K562 (cell line): ENCODE data around the gene RAB13. TPM values are rescaled to one million over a fixed set of nuclear protein-coding genes. Genes with fewer than 3 reads are reported as not detected.
A peak's percentile ranks its signal among the peaks of the same experiment; 100 is the strongest.

ENCODE experiments used
- BHLHE40 ChIP-seq: IDR thresholded peaks from 2 replicates; pipeline ENCODE4 v1.6.1; 2011; ENCODE audit warnings: low read length, improper control_type of control experiment
- KLF16 ChIP-seq: IDR thresholded peaks from 2 replicates; pipeline ENCODE4 v1.6.1; 2016; ENCODE audit warnings: antibody characterized with exemption
- NR4A1 ChIP-seq, 2 experiments: fragments of 250-450 bp in 1 of 2; fragments of 450-650 bp in 1 of 2; sonication (Bioruptor Pico) in 1 of 2; IDR thresholded peaks; 2 replicates each; pipeline versions ENCODE4 v1.4.0 to v1.6.1; 2016 to 2020; ENCODE audit warnings: mild to moderate bottlenecking in 2 of 2, missing compliant biosample characterization in 1 of 2, missing genetic modification characterization in 1 of 2, moderate library complexity in 1 of 2
- PML ChIP-seq: IDR thresholded peaks from 2 replicates; pipeline ENCODE4 v1.6.1; 2012; ENCODE audit warnings: low read length, inconsistent platforms
- PTTG1 ChIP-seq: fragments of 450-650 bp; IDR thresholded peaks from 2 replicates; pipeline ENCODE4 v1.6.1; 2016; ENCODE audit warnings: low read depth, mild to moderate bottlenecking, missing genetic modification characterization, missing compliant biosample characterization
- RBBP5 ChIP-seq: fragments of 200-600 bp; sonication (generic); IDR thresholded peaks from 2 replicates; pipeline ENCODE4 v1.6.1; 2012; ENCODE audit warnings: borderline replicate concordance, mild to moderate bottlenecking, low read length, control low read depth, inconsistent platforms; ENCODE audit not compliant: insufficient read depth, poor library complexity, severe bottlenecking
- TARDBP ChIP-seq: fragments of 450-650 bp; IDR thresholded peaks from 2 replicates; pipeline ENCODE4 v1.6.1; 2016
- TCFL5 ChIP-seq: fragments of 250-450 bp; sonication (Bioruptor Pico); conservative IDR thresholded peaks from 2 replicates; pipeline ENCODE4 v1.6.1; 2021; ENCODE audit warnings: mild to moderate bottlenecking, moderate library complexity, matching md5 sums
- ZNF121 ChIP-seq: sonication (generic); formaldehyde crosslinking; conservative IDR thresholded peaks from 2 replicates; pipeline ENCODE4 v1.8.0; 2022; ENCODE audit warnings: missing genetic modification reagents
- ZNF644 ChIP-seq: fragments of 200-800 bp; sonication (Bioruptor generic); IDR thresholded peaks from 2 replicates; pipeline ENCODE4 v1.6.1; 2016; ENCODE audit warnings: low read depth, missing genetic modification characterization, missing compliant biosample characterization
- polyA plus RNA-seq, 8 experiments: library from polyadenylated mRNA; depleted of rRNA in 4 of 8; stranded (reverse) in 5 of 8; unstranded in 3 of 8; fragments of >200 nt; fragmentation: Nextera tagmentation in 2 of 8; fragmentation: Illumina TruSeq in 1 of 8; extraction: Ambion mirVana in 2 of 8; extraction: Trizol in 1 of 8; gene quantifications; 2 replicates each; pipeline versions ENCODE4 v1.2.1 to v1.2.3, GENCODE V29; 2011 to 2014; ENCODE audit warnings: inconsistent platforms in 1 of 8, missing spikeins in 1 of 8
- total RNA-seq, 7 experiments: library from RNA; depleted of rRNA in 6 of 7; stranded (reverse); fragments of >200 nt in 6 of 7; fragmentation: Illumina TruSeq in 2 of 7; extraction: Trizol in 2 of 7; gene quantifications; 2 replicates each; pipeline versions ENCODE4 v1.2.1 to v1.2.3, GENCODE V29; 2011 to 2021; ENCODE audit warnings: low replicate concordance in 1 of 7
- TF ChIP-seq, protein P1 (sequence below): sonication (generic); formaldehyde crosslinking; IDR thresholded peaks from 2 replicates; pipeline ENCODE4 v1.8.1; 2023; ENCODE audit warnings: mild to moderate bottlenecking, missing genetic modification reagents
- TF ChIP-seq, protein P2 (sequence below): fragments of 200-800 bp; sonication (Bioruptor generic); IDR thresholded peaks from 2 replicates; pipeline ENCODE4 v1.6.1; 2016; ENCODE audit warnings: missing genetic modification characterization, missing compliant biosample characterization
- TF ChIP-seq, protein P3 (sequence below): conservative IDR thresholded peaks from 2 replicates; pipeline ENCODE4 v1.6.1; 2011; ENCODE audit warnings: low read depth, mild to moderate bottlenecking, low read length; ENCODE audit not compliant: control insufficient read depth
- TF ChIP-seq, protein P4 (sequence below): fragments of 450-650 bp; formaldehyde crosslinking; conservative IDR thresholded peaks from 2 replicates; pipeline ENCODE4 v1.4.0; 2022; ENCODE audit warnings: mild to moderate bottlenecking, missing genetic modification characterization
- TF ChIP-seq, protein P5 (sequence below): IDR thresholded peaks from 2 replicates; pipeline ENCODE4 v1.6.1; 2016; ENCODE audit warnings: missing genetic modification characterization, missing compliant biosample characterization

RAB13 gene
- total and polyA plus RNA-seq, 9 of the 15 experiments (the other 6 are each of a cell fraction or from before 2014, with no cell fraction given) = 22.3 to 100 (median 39.8) TPM

DNA sequence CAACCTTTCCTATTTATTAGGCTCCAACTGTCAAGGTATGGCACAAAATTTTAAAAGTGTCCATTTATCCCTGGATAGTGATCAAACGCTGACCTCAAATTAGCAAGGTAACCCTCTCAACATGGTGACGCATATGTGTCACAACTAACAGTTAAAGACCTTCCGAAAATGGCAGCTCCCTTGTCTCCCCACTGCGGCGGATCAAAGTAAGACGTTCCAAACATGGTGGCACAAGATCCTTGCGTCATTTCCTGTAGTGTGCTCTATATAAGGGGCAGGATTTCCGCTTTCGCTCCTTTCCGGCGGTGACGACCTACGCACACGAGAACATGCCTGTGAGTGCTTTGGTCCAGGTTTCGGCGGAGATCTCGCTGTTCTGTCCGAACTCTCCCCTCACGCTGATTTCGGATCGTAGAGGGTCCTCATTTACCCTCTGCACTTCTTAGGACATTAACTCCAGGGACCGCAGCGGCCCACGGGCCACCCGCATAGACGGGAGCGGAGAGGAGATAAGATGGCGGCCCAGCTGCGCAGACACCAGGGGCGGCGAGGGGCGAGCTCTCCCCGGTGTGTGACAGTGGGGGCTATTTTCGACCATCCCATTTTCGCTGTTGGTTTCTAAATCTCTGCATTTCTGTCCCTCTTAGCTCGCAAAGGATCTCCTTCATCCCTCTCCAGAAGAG, 4.5 kb upstream of the RAB13 start, which contains the start of gene RPS27 (continued):
- TF ChIP-seq, protein P1, sequence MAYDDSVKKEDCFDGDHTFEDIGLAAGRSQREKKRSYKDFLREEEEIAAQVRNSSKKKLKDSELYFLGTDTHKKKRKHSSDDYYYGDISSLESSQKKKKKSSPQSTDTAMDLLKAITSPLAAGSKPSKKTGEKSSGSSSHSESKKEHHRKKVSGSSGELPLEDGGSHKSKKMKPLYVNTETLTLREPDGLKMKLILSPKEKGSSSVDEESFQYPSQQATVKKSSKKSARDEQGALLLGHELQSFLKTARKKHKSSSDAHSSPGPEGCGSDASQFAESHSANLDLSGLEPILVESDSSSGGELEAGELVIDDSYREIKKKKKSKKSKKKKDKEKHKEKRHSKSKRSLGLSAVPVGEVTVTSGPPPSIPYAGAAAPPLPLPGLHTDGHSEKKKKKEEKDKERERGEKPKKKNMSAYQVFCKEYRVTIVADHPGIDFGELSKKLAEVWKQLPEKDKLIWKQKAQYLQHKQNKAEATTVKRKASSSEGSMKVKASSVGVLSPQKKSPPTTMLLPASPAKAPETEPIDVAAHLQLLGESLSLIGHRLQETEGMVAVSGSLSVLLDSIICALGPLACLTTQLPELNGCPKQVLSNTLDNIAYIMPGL (CRISPR knock-in tag) = peak; percentile 84; the same call in 1 of the 2 replicates
- TF ChIP-seq BHLHE40 = no peak
- TF ChIP-seq TCFL5 = 0 out of 2 replicates have a peak, but pooled peaks have one; percentile 31
- TF ChIP-seq, protein P2, sequence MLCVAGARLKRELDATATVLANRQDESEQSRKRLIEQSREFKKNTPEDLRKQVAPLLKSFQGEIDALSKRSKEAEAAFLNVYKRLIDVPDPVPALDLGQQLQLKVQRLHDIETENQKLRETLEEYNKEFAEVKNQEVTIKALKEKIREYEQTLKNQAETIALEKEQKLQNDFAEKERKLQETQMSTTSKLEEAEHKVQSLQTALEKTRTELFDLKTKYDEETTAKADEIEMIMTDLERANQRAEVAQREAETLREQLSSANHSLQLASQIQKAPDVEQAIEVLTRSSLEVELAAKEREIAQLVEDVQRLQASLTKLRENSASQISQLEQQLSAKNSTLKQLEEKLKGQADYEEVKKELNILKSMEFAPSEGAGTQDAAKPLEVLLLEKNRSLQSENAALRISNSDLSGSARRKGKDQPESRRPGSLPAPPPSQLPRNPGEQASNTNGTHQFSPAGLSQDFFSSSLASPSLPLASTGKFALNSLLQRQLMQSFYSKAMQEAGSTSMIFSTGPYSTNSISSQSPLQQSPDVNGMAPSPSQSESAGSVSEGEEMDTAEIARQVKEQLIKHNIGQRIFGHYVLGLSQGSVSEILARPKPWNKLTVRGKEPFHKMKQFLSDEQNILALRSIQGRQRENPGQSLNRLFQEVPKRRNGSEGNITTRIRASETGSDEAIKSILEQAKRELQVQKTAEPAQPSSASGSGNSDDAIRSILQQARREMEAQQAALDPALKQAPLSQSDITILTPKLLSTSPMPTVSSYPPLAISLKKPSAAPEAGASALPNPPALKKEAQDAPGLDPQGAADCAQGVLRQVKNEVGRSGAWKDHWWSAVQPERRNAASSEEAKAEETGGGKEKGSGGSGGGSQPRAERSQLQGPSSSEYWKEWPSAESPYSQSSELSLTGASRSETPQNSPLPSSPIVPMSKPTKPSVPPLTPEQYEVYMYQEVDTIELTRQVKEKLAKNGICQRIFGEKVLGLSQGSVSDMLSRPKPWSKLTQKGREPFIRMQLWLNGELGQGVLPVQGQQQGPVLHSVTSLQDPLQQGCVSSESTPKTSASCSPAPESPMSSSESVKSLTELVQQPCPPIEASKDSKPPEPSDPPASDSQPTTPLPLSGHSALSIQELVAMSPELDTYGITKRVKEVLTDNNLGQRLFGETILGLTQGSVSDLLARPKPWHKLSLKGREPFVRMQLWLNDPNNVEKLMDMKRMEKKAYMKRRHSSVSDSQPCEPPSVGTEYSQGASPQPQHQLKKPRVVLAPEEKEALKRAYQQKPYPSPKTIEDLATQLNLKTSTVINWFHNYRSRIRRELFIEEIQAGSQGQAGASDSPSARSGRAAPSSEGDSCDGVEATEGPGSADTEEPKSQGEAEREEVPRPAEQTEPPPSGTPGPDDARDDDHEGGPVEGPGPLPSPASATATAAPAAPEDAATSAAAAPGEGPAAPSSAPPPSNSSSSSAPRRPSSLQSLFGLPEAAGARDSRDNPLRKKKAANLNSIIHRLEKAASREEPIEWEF (CRISPR knock-in tag) = peak; percentile 83; the same call in 1 of the 2 replicates
- TF ChIP-seq, protein P3, sequence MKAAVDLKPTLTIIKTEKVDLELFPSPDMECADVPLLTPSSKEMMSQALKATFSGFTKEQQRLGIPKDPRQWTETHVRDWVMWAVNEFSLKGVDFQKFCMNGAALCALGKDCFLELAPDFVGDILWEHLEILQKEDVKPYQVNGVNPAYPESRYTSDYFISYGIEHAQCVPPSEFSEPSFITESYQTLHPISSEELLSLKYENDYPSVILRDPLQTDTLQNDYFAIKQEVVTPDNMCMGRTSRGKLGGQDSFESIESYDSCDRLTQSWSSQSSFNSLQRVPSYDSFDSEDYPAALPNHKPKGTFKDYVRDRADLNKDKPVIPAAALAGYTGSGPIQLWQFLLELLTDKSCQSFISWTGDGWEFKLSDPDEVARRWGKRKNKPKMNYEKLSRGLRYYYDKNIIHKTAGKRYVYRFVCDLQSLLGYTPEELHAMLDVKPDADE = peak; percentile 85
- peak; percentile 98 for TF ChIP-seq PML
- TF ChIP-seq, protein P4, sequence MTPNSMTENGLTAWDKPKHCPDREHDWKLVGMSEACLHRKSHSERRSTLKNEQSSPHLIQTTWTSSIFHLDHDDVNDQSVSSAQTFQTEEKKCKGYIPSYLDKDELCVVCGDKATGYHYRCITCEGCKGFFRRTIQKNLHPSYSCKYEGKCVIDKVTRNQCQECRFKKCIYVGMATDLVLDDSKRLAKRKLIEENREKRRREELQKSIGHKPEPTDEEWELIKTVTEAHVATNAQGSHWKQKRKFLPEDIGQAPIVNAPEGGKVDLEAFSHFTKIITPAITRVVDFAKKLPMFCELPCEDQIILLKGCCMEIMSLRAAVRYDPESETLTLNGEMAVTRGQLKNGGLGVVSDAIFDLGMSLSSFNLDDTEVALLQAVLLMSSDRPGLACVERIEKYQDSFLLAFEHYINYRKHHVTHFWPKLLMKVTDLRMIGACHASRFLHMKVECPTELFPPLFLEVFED (CRISPR knock-in tag) = peak; percentile 66; the same call in 1 of the 2 replicates
- TF ChIP-seq, protein P5, sequence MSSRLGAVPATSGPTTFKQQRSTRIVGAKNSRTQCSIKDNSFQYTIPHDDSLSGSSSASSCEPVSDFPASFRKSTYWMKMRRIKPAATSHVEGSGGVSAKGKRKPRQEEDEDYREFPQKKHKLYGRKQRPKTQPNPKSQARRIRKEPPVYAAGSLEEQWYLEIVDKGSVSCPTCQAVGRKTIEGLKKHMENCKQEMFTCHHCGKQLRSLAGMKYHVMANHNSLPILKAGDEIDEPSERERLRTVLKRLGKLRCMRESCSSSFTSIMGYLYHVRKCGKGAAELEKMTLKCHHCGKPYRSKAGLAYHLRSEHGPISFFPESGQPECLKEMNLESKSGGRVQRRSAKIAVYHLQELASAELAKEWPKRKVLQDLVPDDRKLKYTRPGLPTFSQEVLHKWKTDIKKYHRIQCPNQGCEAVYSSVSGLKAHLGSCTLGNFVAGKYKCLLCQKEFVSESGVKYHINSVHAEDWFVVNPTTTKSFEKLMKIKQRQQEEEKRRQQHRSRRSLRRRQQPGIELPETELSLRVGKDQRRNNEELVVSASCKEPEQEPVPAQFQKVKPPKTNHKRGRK (tag) = no peak
- TF ChIP-seq ZNF644 = peak; percentile 89
- TF ChIP-seq ZNF121 (CRISPR knock-in tag) = peak; percentile 59
- TF ChIP-seq NR4A1 (CRISPR knock-in tag; IDR thresholded peaks at IDR 0.05) = no peak
- peak; percentile 83; the same call in 1 of the 2 replicates for TF ChIP-seq NR4A1 (tag; IDR thresholded peaks at IDR 0.05)
- TF ChIP-seq TARDBP = 0 out of 2 replicates have a peak, but pooled peaks have one; percentile 63
- TF ChIP-seq PTTG1 (tag) = 0 out of 2 replicates have a peak, but pooled peaks have one; percentile 45
- no peak for TF ChIP-seq KLF16
- peak; percentile 72 for TF ChIP-seq RBBP5
